RWPE2 (cell line): ENCODE data around the gene STAT5B.

Experiments used
- ATAC-seq: fragments of 200-7000 bp; cut with Tn5 transposase; 3 replicates; pipeline ENCODE4 v1.9.1; 2021; ENCODE audit warnings: low read depth
- DNase-seq: peaks from one replicate; pipeline ENCODE4 v3.0.0-alpha.2; 2020; ENCODE audit warnings: low spot score
- H3K27ac ChIP-seq: fragments of 450-650 bp; 2 replicates; pipeline ENCODE4 v1.5.1; 2017; ENCODE audit warnings: mild to moderate bottlenecking; ENCODE audit not compliant: poor library complexity, severe bottlenecking
- H3K27me3 ChIP-seq: fragments of 250-450 bp; sonication (Bioruptor Pico); 2 replicates; pipeline ENCODE4 v1.5.1; 2021; ENCODE audit warnings: mild to moderate bottlenecking, moderate library complexity; ENCODE audit not compliant: insufficient read depth, poor library complexity, severe bottlenecking
- H3K36me3 ChIP-seq: fragments of 250-450 bp; sonication (Bioruptor Pico); 2 replicates; pipeline ENCODE4 v1.5.1; 2020; ENCODE audit warnings: low read depth, mild to moderate bottlenecking, moderate library complexity
- H3K4me1 ChIP-seq: fragments of 250-450 bp; sonication (Bioruptor Pico); 2 replicates; pipeline ENCODE4 v1.5.1; 2021; ENCODE audit warnings: mild to moderate bottlenecking, moderate library complexity; ENCODE audit not compliant: insufficient read depth, poor library complexity, severe bottlenecking
- H3K4me3 ChIP-seq: fragments of 250-450 bp; sonication (Bioruptor Pico); 2 replicates; pipeline ENCODE4 v1.5.1; 2021; ENCODE audit warnings: mild to moderate bottlenecking, moderate library complexity; ENCODE audit not compliant: severe bottlenecking
- H3K9me3 ChIP-seq: fragments of 250-450 bp; sonication (Bioruptor Pico); 2 replicates; pipeline ENCODE4 v1.5.1; 2021; ENCODE audit warnings: mild to moderate bottlenecking, moderate library complexity; ENCODE audit not compliant: severe bottlenecking
- TF ChIP-seq, protein P1 (sequence below): fragments of 450-650 bp; IDR thresholded peaks from one replicate; pipeline ENCODE4 v1.5.1; 2017; ENCODE audit warnings: mild to moderate bottlenecking, moderate library complexity; ENCODE audit not compliant: poor library complexity, severe bottlenecking

The STAT5B gene

GRCh38 chr17:42202696-42203095 is 73.5 kb downstream of the STAT5B start:
- no peak for ATAC-seq
- TF ChIP-seq, protein P1, sequence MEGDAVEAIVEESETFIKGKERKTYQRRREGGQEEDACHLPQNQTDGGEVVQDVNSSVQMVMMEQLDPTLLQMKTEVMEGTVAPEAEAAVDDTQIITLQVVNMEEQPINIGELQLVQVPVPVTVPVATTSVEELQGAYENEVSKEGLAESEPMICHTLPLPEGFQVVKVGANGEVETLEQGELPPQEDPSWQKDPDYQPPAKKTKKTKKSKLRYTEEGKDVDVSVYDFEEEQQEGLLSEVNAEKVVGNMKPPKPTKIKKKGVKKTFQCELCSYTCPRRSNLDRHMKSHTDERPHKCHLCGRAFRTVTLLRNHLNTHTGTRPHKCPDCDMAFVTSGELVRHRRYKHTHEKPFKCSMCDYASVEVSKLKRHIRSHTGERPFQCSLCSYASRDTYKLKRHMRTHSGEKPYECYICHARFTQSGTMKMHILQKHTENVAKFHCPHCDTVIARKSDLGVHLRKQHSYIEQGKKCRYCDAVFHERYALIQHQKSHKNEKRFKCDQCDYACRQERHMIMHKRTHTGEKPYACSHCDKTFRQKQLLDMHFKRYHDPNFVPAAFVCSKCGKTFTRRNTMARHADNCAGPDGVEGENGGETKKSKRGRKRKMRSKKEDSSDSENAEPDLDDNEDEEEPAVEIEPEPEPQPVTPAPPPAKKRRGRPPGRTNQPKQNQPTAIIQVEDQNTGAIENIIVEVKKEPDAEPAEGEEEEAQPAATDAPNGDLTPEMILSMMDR: no peak
- Histone ChIP-seq H3K4me3 (no peak overlapping the region), H3K27me3 (no peaks in the 10 kb centered on the region), H3K9me3 (no peaks in the 10 kb centered on the region), H3K4me1 (no peaks in the 10 kb centered on the region), H3K27ac (no peak overlapping the region), H3K36me3 (peaks cover 24% of the 10 kb centered on the region)
- no peak for DNase-seq

DNA sequence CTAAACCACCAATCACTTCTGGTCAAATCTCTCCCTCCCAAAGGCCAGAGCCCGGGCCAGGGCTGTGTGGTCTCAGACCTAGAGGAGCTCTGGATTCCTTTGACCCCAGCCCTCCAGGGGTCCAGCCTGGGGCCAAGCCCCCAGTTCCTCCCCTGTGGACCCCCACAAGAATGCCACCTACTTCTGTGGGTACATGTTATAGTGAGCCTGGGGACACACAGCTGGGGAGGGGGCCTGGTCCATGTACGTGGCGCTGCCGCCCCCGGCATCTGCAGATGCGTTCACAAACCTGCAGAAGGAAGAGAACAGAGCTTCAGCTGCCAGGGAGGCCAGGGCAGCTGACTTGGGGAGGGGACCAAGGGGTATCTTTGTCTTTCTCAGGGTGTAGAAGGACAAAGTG is 74.0 kb downstream of the STAT5B start:
- Histone ChIP-seq H3K27me3 (no peaks in the 10 kb centered on the region), H3K36me3 (peaks cover 19% of the 10 kb centered on the region), H3K4me3 (no peak overlapping the region), H3K9me3 (no peaks in the 10 kb centered on the region), H3K4me1 (no peaks in the 10 kb centered on the region), H3K27ac (no peak overlapping the region)
- TF ChIP-seq, protein P1: no peak
- no peak for ATAC-seq
- DNase-seq: no peak

DNA sequence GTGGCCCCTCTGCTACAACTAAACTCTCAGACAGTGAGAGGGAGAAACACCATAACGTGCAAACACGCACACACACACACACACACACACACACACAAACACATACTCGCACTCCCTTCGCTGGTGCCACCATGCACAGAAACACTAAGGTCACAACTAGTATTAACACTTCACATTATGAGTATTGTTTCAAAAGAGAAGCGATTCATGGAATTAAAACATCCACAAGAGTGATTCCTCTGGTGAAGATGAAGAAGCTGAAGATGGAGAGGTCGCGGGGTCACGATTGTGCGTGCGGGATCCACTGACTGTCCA is 74.8 kb downstream of the STAT5B start:
- ATAC-seq: no peak
- Histone ChIP-seq H3K4me3 (no peak overlapping the region), H3K4me1 (no peaks in the 10 kb centered on the region), H3K27me3 (no peaks in the 10 kb centered on the region), H3K27ac (no peak overlapping the region), H3K36me3 (peaks cover 12% of the 10 kb centered on the region; the same call in 1 of the 2 replicates), H3K9me3 (no peaks in the 10 kb centered on the region)
- no peak for DNase-seq
- TF ChIP-seq, protein P1: no peak

GRCh38 chr17:42200706-42201457 is 75.3 kb downstream of the STAT5B start:
- ATAC-seq (no peak), DNase-seq (no peak)
- no peaks in the 10 kb centered on the region for H3K27me3 ChIP-seq
- no peaks in the 10 kb centered on the region for H3K4me1 ChIP-seq
- no peaks in the 10 kb centered on the region for H3K9me3 ChIP-seq
- no peak overlapping the region for H3K4me3 ChIP-seq
- peaks cover 7% of the 10 kb centered on the region; the same call in 1 of the 2 replicates for H3K36me3 ChIP-seq
- TF ChIP-seq, protein P1: no peak
- H3K27ac ChIP-seq: no peak overlapping the region

- TF ChIP-seq, protein P1: no peak
- Histone ChIP-seq H3K4me3 (no peak overlapping the region), H3K27ac (no peak overlapping the region), H3K9me3 (no peaks in the 10 kb centered on the region), H3K27me3 (no peaks in the 10 kb centered on the region), H3K4me1 (no peaks in the 10 kb centered on the region), H3K36me3 (peaks cover 7% of the 10 kb centered on the region; the same call in 1 of the 2 replicates)
- no peak for DNase-seq
- no peak for ATAC-seq
Observed at GRCh38 chr17:42199416-42200011, 76.7 kb downstream of the STAT5B start.
